Body of pancreas (tissue), 4 donors: ENCODE results near the gene SEMA3F.

ENCODE experiments used
- POLR2A ChIP-seq, 3 donors: fragments of 450-650 bp; IDR thresholded peaks; one replicate each; pipeline ENCODE4 v1.6.1; 2016; ENCODE audit warnings: antibody characterized with exemption in 3 of 3, mild to moderate bottlenecking in 2 of 3
- TF ChIP-seq, protein P1 (sequence below), 7 experiments: fragments of 450-650 bp in 4 of 7; fragments of 200-600 bp in 3 of 7; sonication (generic) in 3 of 7; IDR thresholded peaks; one replicate each; pipeline ENCODE4 v1.5.1; 2016 to 2019; ENCODE audit warnings: antibody characterized with exemption in 7 of 7

- TF ChIP-seq, protein P1, sequence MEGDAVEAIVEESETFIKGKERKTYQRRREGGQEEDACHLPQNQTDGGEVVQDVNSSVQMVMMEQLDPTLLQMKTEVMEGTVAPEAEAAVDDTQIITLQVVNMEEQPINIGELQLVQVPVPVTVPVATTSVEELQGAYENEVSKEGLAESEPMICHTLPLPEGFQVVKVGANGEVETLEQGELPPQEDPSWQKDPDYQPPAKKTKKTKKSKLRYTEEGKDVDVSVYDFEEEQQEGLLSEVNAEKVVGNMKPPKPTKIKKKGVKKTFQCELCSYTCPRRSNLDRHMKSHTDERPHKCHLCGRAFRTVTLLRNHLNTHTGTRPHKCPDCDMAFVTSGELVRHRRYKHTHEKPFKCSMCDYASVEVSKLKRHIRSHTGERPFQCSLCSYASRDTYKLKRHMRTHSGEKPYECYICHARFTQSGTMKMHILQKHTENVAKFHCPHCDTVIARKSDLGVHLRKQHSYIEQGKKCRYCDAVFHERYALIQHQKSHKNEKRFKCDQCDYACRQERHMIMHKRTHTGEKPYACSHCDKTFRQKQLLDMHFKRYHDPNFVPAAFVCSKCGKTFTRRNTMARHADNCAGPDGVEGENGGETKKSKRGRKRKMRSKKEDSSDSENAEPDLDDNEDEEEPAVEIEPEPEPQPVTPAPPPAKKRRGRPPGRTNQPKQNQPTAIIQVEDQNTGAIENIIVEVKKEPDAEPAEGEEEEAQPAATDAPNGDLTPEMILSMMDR (IDR thresholded peaks at IDR 0.05) = no peak
- no peak for TF ChIP-seq POLR2A (IDR thresholded peaks at IDR 0.05)
Observed at GRCh38 chr3:50164481-50164880, 9.4 kb downstream of the SEMA3F start.
